ENCODE measurements around the gene CXorf49.
"Not testable (repeated sequence)": the region's sequence is repeated elsewhere in the genome, so short reads cannot be mapped to it uniquely, and the experiment has no call there.

CXorf49 gene

DNA sequence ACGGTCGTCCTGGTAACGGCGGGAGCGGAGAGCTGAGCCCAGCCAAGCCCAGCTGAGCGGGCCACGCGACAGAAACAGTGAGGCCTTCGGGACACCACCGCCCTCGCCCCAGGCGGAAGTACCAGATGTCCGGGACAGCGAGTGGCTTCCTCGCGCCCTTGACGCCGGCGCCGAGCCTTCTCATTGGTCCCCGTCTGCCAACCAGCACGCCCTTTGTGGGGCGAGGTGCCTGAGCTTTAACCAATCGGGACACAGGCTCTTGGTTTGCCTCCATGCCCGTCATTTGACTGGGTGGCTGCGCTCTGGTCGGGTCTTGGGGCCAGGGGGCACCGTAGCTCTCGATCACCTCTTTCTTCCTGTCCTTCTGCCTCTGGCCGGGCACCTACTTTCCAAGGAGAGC, at the start of gene CXorf49:
CXorf49 (minus strand) TSS at position 101 of the 400 bp plus-strand sequence. CDS start 134 bp downstream, outside the sequence.
- DNase-seq: not testable (repeated sequence)

- not testable (repeated sequence) for DNase-seq
Measured at GRCh38 chrX:71767134-71767533, 49.0 kb upstream of the CXorf49 start.

- DNase-seq: not testable (repeated sequence)
Measured at GRCh38 chrX:71765613-71766012, 47.5 kb upstream of the CXorf49 start.

GRCh38 chrX:71764832-71765231, 46.7 kb upstream of the CXorf49 start:
- DNase-seq: not testable (repeated sequence)

GRCh38 chrX:71763049-71763448, 45.0 kb upstream of the CXorf49 start, which contains the start of gene CXorf49B:
Gene CXorf49B (plus strand): TSS chrX:71763349. CDS start chrX:71763424, 75 bp downstream.
- not testable (repeated sequence) for DNase-seq

DNA sequence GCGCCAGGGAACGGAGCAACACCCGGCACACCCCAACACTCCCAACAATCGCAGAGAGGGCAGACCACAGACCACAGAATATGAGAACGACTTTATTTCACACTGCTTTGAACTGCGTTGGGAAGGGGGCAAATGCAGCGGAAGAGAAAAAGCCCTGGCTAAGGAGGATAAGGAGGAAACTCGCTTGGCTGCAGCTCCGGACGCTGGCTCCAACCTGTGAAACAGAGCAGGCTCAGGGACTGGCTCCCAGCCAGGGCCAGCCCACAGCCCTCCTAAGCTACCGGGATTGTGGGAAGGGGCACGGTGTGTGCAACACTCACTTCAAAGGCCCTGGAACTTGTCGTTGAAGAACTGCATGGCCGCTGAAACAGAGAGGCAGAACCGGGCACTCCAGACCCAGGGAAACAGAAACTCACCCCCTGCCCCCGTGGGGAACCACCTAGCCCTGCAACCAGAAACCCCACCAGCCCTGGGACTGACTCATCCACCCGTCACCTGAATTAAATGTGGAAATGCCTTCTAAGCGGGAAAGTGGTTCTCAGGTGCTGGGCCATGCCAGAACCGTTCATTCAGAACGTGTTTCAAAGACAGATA, 42.7 kb upstream of the CXorf49 start:
- not testable (repeated sequence) for DNase-seq

DNA sequence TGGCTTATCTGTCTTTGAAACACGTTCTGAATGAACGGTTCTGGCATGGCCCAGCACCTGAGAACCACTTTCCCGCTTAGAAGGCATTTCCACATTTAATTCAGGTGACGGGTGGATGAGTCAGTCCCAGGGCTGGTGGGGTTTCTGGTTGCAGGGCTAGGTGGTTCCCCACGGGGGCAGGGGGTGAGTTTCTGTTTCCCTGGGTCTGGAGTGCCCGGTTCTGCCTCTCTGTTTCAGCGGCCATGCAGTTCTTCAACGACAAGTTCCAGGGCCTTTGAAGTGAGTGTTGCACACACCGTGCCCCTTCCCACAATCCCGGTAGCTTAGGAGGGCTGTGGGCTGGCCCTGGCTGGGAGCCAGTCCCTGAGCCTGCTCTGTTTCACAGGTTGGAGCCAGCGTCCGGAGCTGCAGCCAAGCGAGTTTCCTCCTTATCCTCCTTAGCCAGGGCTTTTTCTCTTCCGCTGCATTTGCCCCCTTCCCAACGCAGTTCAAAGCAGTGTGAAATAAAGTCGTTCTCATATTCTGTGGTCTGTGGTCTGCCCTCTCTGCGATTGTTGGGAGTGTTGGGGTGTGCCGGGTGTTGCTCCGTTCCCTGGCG, 2.3 kb upstream of the CXorf49 start:
- not testable (repeated sequence) for DNase-seq

DNA sequence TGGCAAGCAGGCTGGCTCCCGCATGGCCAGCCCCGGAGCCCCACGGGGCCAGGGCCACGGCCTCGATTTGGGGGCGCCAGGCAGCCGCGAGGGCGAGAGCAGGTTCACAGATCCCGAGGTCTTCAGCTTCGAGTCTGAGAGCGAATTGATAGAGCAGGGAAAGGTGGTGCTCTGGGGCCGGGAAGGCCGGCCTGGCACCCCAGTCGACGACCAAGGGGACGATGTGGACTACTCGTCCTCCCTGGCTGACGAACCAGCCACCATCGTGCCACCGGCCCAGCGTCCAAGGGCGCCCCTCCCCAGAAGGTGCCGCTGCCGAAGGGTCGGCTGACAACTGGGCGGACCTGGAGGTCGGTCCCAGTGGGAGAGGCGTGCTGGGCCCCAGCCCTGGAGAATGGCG, 1.1 kb upstream of the CXorf49 start:
- not testable (repeated sequence) for DNase-seq

GRCh38 chrX:71716323-71716722, 1.8 kb downstream of the CXorf49 start:
- not testable (repeated sequence) for DNase-seq

DNA sequence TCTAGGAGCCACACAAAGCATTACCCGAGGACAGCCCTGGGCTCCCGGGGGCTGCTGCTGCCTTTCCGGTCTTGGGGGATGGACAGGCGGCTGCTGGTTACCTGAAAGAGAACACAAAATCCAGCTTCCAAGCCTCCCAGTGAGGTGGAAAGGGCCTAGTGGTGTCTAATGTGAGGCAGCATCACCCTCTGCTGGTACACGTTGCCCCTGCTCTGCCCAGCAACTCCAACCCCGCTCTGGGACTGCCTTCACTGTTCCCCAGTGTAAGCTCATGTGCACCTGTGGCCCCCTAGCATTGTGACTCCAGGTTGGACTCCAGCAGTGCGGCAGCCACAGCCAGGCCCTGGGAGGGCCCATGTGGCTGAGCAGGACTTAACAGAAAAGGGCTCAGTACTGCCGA, 2.5 kb downstream of the CXorf49 start:
- DNase-seq: not testable (repeated sequence)

DNA sequence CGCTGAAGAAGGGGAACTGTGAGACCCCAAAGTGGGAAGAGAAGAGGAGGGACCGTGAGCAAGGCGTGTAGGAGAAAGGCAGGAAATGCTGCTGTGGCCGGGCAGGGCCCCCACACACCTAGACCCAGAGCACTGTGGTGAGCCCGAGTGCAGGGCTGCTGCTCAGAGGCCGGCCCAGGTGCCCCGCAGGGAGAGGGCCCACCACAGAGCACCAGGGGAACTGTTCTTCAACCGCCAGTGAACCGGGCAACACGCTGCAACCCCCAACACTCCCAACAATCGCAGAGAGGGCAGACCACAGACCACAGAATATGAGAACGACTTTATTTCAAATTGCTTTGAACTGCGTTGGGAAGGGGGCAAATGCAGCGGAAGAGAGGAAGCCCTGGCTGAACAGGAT, 4.0 kb downstream of the CXorf49 start:
- DNase-seq: not testable (repeated sequence)

- DNase-seq: not testable (repeated sequence)
Measured at GRCh38 chrX:71702853-71703252, 15.2 kb downstream of the CXorf49 start.

DNA sequence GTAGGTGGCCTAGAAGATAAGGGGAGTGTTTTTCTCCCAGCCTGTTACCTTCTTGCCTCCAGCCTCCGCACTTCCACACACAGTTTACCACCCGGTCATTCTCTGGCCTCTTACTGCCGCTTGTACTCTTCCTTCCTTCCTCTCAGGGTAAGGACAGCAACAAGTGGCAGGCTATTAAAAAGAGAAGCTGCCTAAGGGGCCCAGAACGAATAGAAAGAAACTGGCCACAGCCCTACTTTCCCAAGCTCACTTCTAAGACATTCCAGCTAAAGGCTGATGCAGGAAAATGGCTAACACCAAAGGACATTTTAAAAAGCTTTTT, 19.1 kb downstream of the CXorf49 start:
- not testable (repeated sequence) for DNase-seq

GRCh38 chrX:71698299-71699022, 19.6 kb downstream of the CXorf49 start:
- not testable (repeated sequence) for DNase-seq

- not testable (repeated sequence) for DNase-seq
Measured at GRCh38 chrX:71697466-71698298, 20.4 kb downstream of the CXorf49 start.

DNA sequence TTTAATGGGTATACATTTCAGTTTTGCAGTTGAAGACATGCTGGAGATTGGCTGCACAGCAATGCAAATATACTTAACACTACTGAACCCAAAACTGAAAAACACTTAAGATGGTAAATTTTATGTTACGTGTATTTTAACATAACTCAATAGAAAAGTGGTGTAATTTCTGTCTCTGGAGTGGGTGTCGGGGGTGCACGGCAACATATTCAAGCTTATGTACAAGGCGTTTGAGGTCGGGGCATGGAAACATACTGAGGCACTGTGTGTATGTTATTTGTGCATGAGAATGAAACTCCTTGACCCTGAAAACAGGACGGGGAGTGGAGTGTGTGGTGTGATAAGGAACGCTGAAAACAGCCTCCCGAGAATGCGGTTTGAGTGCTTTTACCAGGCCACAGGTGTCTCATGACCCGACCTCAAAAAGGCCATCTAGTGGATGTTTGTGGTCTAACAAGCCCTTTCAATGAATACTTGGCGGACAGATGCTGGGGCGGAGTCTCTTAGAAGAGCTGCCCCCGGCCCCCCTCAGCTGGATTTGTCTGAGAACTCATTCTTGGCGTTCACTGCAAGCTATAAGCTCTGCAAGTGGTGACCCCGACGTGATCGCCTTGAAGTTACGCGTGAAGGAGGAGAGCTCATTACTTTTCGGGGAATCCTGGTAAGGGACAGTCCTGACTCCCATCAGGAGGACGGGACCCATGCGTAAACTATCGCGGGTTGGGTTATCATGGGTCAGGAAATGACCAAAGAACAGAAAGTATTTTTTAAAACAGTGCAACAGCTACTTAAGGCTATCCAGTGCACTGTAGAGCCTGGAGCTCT, 21.2 kb downstream of the CXorf49 start:
- DNase-seq: not testable (repeated sequence)

DNA sequence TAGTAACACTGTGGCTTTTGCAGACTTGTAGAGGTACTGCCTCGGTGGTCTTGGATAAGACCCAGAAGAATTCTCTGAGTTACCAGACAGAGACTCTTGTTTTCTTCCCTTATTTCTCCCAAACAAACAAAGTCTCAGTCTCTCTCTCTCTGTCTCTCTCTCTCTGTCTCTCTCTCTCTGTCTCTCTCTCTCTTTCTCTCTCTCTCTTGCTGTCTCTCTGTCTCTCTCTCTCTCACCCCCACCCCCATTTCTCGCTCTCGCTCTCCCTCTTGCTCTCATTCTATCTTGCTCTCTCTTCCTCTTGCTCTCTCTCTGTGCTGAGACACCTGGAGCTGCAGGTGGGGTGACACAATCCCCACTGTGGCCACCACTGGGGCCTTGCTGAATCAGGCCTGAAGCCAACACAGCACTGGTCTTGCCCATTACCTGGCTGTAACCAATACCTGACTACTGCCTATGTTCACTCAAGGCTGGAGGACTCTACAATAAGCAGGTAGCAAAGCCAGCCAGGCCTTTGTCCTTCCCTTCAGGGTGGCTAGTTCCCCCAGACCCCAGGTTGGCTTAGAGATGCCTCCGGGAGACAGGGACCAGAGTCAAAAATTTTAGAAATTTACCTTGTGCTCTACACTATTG, 38.4 kb downstream of the CXorf49 start:
- no peak for DNase-seq

- DNase-seq: not testable (repeated sequence)
Measured at GRCh38 chrX:71677195-71677594, 40.9 kb downstream of the CXorf49 start.

GRCh38 chrX:71676068-71676795, 41.9 kb downstream of the CXorf49 start:
- DNase-seq: not testable (repeated sequence)

DNA sequence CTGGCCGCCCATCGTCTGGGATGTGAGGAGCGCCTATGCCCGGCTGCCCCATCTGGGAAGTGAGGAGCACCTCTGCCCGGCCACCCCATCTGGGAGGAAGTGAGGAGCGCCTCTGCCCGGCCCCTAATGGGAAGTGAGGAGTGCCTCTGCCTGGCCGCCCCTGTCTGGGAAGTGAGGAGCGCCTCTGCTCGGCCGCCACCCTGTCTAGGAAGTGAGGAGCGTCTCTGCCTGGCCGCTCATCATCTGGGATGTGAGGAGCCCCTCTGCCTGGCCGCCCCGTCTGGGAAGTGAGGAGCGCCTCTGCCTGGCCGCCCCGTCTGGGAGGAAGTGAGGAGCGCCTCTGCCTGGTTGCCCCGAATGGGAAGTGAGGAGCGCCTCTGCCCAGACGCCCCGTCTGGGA, 42.4 kb downstream of the CXorf49 start:
- DNase-seq: not testable (repeated sequence)

DNA sequence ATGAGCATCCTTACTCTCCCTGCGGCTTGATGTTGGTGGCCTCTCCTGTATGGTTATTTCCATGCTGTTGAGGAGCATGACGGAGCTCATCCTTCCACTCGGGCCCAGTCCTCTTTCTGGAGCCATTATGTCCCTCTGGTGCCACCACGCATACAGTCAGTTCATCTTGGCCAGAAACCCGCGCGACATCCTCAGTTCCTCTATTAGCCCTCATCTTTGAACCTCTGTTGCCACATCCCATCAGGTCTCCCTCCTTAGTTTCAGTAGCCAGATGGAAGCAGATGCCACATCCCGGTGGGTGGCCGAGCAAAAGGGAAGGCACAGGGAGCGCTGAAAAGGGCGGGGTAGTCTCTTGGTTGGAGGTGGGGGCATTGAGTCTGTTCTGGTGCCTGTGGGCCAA, 46.1 kb downstream of the CXorf49 start:
- DNase-seq: no peak

Measured in NCI-H1105 treated with DMSO at 0.1 percent for 48 hours (cell line).